ENCODE results near the gene SDHB.

Gene SDHB

DNA sequence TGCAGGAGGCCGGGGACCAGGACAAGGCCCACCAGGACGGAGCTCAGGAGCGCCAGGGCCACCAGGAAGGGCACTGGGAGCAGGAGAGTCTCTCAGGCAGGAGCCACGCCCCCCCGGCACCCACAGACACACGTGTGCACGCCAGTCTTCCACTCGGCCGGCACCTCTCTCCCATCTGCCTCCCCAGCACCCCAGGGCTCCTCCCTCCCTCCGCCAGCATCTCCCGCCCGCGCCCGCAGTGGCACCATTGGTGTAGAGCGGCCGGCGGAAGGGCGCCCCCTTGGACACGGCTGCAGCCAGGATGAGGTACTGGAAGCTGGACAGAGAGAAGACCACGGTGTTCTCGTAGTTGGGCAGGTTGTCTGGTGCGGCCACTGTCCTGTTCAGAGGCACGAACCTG, 67.3 kb downstream of the SDHB start:
- DNase-seq (ENCODE audit: low read depth), result no peak

DNA sequence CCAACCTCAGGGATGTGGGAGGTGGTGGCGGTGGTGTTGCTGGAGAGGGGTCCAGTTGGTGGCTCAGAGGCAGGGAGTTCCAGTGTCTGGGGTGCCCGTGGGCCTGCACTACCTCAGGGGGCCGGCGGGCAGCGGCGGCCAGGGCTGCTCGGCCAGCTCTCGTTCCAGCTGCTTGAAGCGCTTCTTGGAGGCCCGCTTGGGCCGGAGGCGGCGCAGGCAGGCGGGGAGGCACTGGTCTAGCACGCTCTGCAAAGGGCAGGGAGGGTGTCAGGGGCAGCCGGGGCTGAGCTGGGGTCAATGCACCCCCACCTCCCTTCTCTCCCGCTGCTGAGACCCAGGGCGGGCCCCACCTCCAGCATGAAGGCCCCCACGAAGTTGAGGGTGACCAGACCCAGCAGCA, 67.7 kb downstream of the SDHB start:
- DNase-seq (ENCODE audit: low read depth), result no peak

DNA sequence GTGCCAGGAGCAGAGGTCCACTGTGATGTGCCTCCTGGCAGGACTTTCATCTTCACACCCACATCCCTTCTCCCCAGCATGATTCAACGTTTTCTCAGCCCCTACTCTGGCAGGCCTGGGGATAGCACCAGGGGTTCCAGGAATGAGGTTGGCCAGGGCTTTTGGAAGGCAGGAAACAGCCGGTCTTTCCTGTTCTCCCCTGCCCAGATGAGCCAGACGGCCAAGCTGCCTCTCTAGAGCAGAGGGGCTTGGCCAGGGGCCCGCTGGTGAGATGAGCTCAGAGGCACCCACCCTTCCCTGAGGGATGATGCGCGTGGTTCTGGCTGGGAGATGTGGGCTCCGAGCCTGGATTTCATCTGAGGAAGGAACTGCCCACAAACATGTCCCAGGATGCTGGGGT, 69.1 kb downstream of the SDHB start:
- DNase-seq (ENCODE audit: low read depth), result no peak

DNA sequence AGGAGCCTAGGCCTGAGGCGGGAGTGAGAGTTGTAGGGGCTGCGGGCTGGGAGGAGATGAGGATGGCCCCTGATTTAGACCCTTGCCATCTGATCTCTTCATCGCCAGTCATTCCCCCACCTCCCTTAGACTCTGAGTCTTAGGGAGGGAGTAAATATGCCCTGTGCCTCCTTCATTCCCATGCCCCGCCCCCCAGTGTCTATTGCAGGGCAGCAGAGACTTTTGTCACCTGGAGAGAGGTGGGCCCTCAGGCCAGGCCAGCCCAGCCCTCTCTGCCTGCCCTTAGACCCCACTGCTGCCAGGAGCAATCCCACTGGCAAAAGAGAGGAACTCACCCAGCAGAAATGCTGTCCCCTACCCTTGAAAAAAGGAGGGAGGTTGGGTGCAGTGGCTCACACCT, 70.2 kb downstream of the SDHB start:
- no peak for DNase-seq (ENCODE audit: low read depth)

DNA sequence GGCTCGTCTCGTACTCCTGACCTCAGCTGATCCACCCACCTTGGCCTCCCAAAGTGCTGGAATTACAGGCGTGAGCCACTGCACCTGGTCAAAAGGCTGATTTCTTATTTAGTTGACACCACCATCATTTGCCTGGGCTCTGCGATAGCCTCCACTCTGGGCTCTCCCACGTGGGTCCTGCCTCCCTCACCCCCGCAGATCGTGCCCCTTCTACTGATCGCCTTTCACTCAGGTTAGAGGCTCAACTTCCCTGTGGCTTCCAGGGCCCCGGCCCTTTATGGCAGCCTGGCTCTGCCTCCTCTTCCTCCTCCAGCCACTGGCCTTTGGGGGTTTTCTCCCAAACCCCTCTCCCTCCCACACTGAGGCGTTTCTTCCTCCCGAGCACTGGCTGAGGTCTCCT, 70.9 kb downstream of the SDHB start:
- DNase-seq (ENCODE audit: low read depth), result no peak

DNA sequence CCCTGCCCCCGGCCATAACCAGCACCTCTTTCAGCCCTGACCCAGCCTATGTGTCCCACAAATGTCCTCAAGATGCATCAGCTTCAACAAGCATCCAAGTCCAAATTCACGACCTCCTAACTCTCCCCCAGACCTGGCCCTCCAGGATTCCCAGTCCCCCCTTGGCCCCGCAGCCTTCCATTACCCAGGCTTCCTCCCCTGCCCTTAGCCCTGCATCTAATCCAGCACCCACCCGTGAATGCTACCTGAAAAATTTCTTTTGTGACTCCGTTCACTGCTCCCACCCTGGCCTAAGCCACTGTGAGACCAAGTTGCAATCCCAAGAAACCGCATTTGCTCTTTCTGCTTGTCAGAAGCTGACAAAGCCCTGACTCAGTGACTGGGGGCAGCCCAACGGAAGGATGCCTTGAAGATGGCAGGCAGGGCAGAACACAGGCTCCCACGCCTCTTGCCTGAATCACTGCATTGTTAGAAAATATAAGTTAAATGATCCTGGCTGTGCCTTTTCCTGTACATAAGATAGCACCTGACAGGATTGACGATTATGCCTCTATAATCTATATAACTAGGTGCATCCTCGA, 72.5 kb downstream of the SDHB start:
- no peak for DNase-seq (ENCODE audit: low read depth)

DNA sequence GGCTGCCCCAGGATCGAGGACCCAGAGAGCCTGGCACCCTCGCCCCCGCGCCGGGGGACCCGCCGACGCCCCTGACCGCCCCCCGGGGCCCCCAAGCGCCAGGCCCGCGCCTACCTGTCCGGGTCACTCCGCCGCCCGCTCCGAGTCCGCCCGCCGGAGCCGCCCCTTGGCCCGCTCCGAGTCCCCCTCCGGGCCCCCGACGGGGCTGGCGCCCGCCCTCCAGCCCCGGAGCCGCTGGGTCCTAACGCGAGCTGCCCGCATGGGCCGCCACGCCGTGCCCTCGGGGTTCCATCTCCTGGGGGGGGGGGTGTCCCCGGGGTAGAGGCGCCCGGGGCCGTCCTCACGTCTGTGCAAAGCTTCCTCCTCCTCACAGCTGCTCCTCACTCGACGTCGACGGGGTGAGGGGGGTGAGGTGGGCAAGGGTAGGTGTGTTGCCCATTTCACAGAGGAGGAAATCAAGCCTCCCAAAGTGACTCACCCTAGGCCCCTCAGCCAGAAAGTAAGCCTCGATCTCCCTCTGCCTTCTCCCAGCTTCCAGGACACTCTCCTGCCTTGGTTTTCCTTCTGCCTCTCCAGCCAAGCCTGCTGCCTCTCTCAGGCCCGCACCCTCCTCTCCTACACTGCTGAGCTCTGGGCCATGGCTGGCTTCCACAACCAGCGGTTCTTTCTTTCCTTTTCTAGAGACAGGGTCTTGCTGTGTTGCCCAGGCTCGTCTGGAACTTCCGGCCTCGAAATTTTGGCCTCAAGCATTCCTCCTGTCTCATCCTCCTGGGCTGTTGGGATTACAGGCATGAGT, 73.2 kb downstream of the SDHB start, which contains the start of gene MFAP2:
TSS of gene MFAP2 (minus strand) at position 148 of the 796 bp plus-strand sequence. CDS start 2,347 bp downstream, outside the sequence.
- no peak for DNase-seq (ENCODE audit: low read depth)

GRCh38 chr1:16979475-16980327, 74.1 kb downstream of the SDHB start:
- DNase-seq (ENCODE audit: low read depth), result no peak

- no peak for DNase-seq (ENCODE audit: low read depth)
These were observed 75.0 kb downstream of the SDHB start for GRCh38 chr1:16978567-16979474.

DNA sequence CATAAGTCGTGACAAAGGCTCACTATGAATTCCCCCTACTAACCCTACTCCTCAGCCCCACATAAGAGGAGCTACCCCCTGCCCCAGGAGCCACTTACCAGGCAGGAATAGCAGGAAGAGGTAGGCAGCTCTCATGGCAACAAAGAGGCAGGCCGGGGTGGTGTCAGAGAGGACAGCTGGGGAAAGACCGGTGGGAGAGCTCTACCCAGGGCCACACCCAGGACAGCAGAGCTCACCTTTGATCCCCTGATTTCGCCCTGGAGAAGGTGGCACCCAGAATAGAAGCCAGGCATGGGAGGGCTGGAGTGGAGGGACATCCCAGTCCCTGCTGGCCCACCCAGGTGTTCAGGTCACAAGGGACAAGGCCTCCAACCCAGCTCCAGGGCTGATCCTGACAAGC, 75.7 kb downstream of the SDHB start:
- no peak for DNase-seq (ENCODE audit: low read depth)

DNA sequence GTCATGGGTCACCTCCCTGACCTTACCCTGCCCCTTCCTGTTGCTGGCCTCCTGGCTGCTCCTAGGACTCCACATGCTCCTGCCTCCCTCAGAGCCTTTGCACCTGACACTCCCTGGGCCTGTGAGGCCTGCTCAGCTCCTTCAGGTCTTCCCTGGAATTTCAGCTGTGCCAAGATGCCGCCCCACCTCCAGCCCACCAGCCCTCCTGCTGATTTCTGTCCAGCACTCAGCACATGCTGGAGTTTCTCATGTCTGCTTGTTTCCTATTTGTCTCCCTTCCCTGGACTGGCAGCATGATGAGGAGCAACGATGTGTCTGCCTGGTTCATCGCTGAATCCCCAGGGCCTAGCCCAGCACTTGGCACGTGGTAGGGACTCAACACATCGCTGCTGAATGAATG, 76.5 kb downstream of the SDHB start:
- DNase-seq (ENCODE audit: low read depth), result no peak

GRCh38 chr1:16976966-16977365, 76.9 kb downstream of the SDHB start:
- no peak for DNase-seq (ENCODE audit: low read depth)

- DNase-seq (ENCODE audit: low read depth), result no peak
These were observed 78.0 kb downstream of the SDHB start for GRCh38 chr1:16975838-16976237.

DNA sequence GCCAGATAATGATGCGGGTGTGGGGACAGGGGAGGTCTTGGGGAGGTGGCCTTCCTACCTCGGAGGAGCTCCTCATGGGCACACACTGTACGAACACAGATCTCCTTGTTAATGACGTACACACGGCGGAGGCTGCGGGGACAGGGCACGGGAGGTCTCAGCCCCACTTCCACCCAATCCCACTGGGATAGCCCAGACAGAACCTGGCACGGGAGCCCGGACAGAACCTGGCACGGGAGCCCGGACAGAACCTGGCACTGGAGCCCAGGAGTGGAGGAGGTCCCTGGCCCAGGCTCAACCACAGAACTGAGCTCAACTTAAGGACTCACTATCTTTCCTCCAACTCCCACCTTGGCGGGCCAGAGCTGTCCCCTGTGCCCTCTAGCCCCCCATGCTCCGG, 78.6 kb downstream of the SDHB start:
- no peak for DNase-seq (ENCODE audit: low read depth)

DNA sequence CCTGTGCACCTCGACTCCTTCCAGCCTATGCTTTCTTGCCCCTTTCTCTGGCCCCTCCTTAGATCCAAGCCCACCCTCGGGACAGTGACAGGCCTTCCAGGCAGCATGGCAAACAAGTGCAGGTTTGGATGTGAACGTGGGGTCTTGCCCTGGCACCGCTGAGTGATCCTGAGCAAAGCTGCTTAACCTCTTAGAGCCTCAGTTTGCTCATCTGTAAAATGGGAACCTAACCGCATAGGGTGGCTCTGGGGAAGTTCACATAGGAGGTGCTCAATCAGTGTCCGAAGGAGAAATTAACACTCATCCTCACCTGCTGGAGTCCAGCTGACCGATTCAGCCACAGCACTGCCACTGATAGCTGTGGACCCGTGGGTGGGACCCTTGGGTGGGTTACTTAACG, 80.6 kb downstream of the SDHB start:
- DNase-seq (ENCODE audit: low read depth), result no peak

GRCh38 chr1:16972189-16972895, 81.5 kb downstream of the SDHB start:
- no peak for DNase-seq (ENCODE audit: low read depth)

GRCh38 chr1:16971341-16972188, 82.3 kb downstream of the SDHB start:
- DNase-seq (ENCODE audit: low read depth), result no peak

- no peak for DNase-seq (ENCODE audit: low read depth)
These were observed 83.5 kb downstream of the SDHB start for GRCh38 chr1:16970132-16970910.

- no peak for DNase-seq (ENCODE audit: low read depth)
These were observed 84.2 kb downstream of the SDHB start for GRCh38 chr1:16969651-16970050.
